BE2C (cell line): ENCODE data around the gene CCDC182.

Experiments
- DNase-seq: peaks from one replicate; pipeline ENCODE4 v3.0.0-alpha.2; 2020
- H3K27me3 ChIP-seq: fragments of 250-450 bp; sonication (Bioruptor Pico); 2 replicates; pipeline ENCODE4 v1.5.1; 2020; ENCODE audit warnings: mild to moderate bottlenecking
- H3K36me3 ChIP-seq: fragments of 250-450 bp; sonication (Bioruptor Pico); 2 replicates; pipeline ENCODE4 v1.5.1; 2020; ENCODE audit warnings: mild to moderate bottlenecking
- H3K4me1 ChIP-seq: fragments of 250-450 bp; sonication (Bioruptor Pico); 2 replicates; pipeline ENCODE4 v1.5.1; 2020
- H3K4me3 ChIP-seq: 2 replicates; pipeline ENCODE4 v1.5.1; 2011; ENCODE audit warnings: low read depth, low read length
- H3K9me3 ChIP-seq: fragments of 250-450 bp; sonication (Bioruptor Pico); 2 replicates; pipeline ENCODE4 v1.5.1; 2020
- CTCF ChIP-seq: IDR thresholded peaks from 2 replicates; pipeline ENCODE4 v1.5.1; 2012; ENCODE audit warnings: mild to moderate bottlenecking, low read depth, low read length

CCDC182 gene

GRCh38 chr17:57739402-57740234 is 5.5 kb downstream of the CCDC182 start:
- DNase-seq = peak; percentile 35

DNA sequence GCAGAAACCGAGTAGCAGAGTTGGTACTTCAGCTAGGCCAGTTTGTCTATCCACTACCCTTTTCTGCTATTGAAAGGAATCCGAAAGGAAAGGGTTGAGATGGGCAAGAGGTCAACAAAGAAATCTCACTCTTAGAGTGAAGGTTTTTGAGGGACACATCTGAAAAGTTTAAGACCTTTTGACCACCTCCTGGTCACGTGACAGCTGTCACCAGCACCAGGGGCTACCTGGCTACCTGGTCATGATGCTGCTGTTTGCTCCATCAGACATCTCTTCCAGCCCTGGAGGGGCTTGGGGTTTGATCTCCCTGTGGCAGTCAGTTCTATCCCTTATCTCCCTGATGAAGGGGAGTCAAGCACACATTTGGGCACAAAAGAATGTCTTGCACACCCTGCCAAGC is 7.6 kb downstream of the CCDC182 start:
- H3K4me3 ChIP-seq = no peak overlapping the region
- H3K36me3 ChIP-seq = no peaks in the 10 kb centered on the region
- H3K27me3 ChIP-seq = no peaks in the 10 kb centered on the region
- peaks cover 27% of the 10 kb centered on the region for H3K4me1 ChIP-seq
- DNase-seq = no peak
- no peak for TF ChIP-seq CTCF
- peaks cover 2% of the 10 kb centered on the region; the same call in 1 of the 2 replicates for H3K9me3 ChIP-seq

More at GRCh38 chr17:57739402-57740234, 5.5 kb downstream of the CCDC182 start:
- Histone ChIP-seq H3K4me3 (no peak overlapping the region), H3K27me3 (no peaks in the 10 kb centered on the region), H3K36me3 (no peaks in the 10 kb centered on the region), H3K4me1 (peaks cover 27% of the 10 kb centered on the region), H3K9me3 (peaks cover 2% of the 10 kb centered on the region; the same call in 1 of the 2 replicates)
- peak; percentile 76 for TF ChIP-seq CTCF

- Histone ChIP-seq H3K4me3 (no peak overlapping the region), H3K9me3 (no peaks in the 10 kb centered on the region), H3K27me3 (no peaks in the 10 kb centered on the region), H3K4me1 (peaks cover 36% of the 10 kb centered on the region), H3K36me3 (no peaks in the 10 kb centered on the region)
- peak; percentile 46 for DNase-seq
- peak; percentile 65 for TF ChIP-seq CTCF
These were observed 9.4 kb downstream of the CCDC182 start for GRCh38 chr17:57735707-57736106.

DNA sequence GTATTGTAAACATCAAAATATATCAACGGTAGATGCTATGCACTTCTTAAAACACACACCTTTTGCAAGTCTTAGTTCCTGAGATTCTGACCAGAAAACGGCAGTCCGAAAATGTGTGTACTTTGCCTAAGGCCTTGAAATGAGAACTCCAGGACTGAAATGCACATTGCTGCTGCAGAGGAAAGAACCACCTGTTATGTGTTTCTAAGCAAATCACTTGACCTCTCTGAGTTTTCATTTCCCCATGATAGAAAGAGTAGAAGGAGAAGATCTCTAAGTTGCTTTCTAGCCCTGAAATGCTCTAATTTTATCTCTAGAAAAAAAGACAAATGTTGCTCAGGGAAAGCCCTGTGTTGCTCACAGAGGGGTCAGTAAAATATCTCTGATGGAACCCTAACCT is 9.9 kb downstream of the CCDC182 start:
- Histone ChIP-seq H3K4me1 (peaks cover 33% of the 10 kb centered on the region), H3K4me3 (no peak overlapping the region), H3K36me3 (no peaks in the 10 kb centered on the region), H3K9me3 (no peaks in the 10 kb centered on the region), H3K27me3 (no peaks in the 10 kb centered on the region)
- no peak for DNase-seq
- TF ChIP-seq CTCF = no peak

- DNase-seq = no peak
These were observed 12.0 kb downstream of the CCDC182 start for GRCh38 chr17:57733085-57733484.

More at GRCh38 chr17:57733085-57733484, 12.0 kb downstream of the CCDC182 start:
- H3K4me1 ChIP-seq = peaks cover 16% of the 10 kb centered on the region
- H3K36me3 ChIP-seq = no peaks in the 10 kb centered on the region
- no peak for TF ChIP-seq CTCF
- no peaks in the 10 kb centered on the region for H3K9me3 ChIP-seq
- no peak overlapping the region for H3K4me3 ChIP-seq
- H3K27me3 ChIP-seq = no peaks in the 10 kb centered on the region
